Osteoblast (primary cell): ENCODE measurements around the gene TBC1D3B. TPM values are rescaled to one million over a fixed set of nuclear protein-coding genes. Genes with fewer than 3 reads are reported as not detected.

Experiments
- DNase-seq: peaks from one replicate; pipeline ENCODE4 v3.0.0; 2011; ENCODE audit warnings: low spot score, mixed read lengths; ENCODE audit not compliant: insufficient read length; ENCODE audit errors: missing footprints
- H2AFZ ChIP-seq: 2 replicates; pipeline ENCODE4 v1.6.0; 2011; ENCODE audit warnings: mild to moderate bottlenecking, low read length
- H3K27ac ChIP-seq: 2 replicates; pipeline ENCODE4 v1.5.1; 2011; ENCODE audit warnings: mild to moderate bottlenecking, low read depth, low read length, moderate library complexity
- H3K27me3 ChIP-seq: 2 replicates; pipeline ENCODE4 v1.6.0; 2012; ENCODE audit warnings: mild to moderate bottlenecking, control low read depth, inconsistent platforms, low read length, moderate library complexity; ENCODE audit not compliant: insufficient read depth
- H3K36me3 ChIP-seq: 2 replicates; pipeline ENCODE4 v1.5.1; 2011; ENCODE audit warnings: mild to moderate bottlenecking, low read length, control low read depth, moderate library complexity; ENCODE audit not compliant: insufficient read depth
- H3K4me1 ChIP-seq: 2 replicates; pipeline ENCODE4 v1.5.1; 2011; ENCODE audit warnings: mild to moderate bottlenecking, low read length, control low read depth, moderate library complexity; ENCODE audit not compliant: insufficient read depth
- H3K4me2 ChIP-seq: 2 replicates; pipeline ENCODE4 v1.6.0; 2011; ENCODE audit warnings: mild to moderate bottlenecking, low read length; ENCODE audit not compliant: insufficient read depth
- H3K4me3 ChIP-seq: fragments of 200-600 bp; sonication (generic); 3 replicates; pipeline ENCODE4 v1.5.1; 2012; ENCODE audit warnings: mild to moderate bottlenecking, low read length, inconsistent platforms; ENCODE audit not compliant: insufficient read depth
- H3K79me2 ChIP-seq: 2 replicates; pipeline ENCODE4 v1.6.0; 2012; ENCODE audit warnings: mild to moderate bottlenecking, low read length, control low read depth, inconsistent platforms; ENCODE audit not compliant: insufficient read depth
- H3K9me3 ChIP-seq: 2 replicates; pipeline ENCODE4 v1.5.1; 2011; ENCODE audit warnings: low read depth, low read length, control low read depth
- H4K20me1 ChIP-seq: 2 replicates; pipeline ENCODE4 v1.6.0; 2012; ENCODE audit warnings: mild to moderate bottlenecking, low read length, control low read depth; ENCODE audit not compliant: insufficient read depth
- total RNA-seq: library from RNA; depleted of rRNA; stranded (reverse); fragments of >200 nt; gene quantifications from 2 replicates; pipeline ENCODE4 v1.2.3, GENCODE V29; 2012
- TF ChIP-seq, protein P1 (sequence below): IDR thresholded peaks from 2 replicates; pipeline ENCODE4 v1.5.1; 2011; ENCODE audit warnings: mild to moderate bottlenecking, low read depth, low read length, moderate library complexity; ENCODE audit errors: extremely low read depth

Gene TBC1D3B
- total RNA-seq, 1 donor, result 0.36 TPM

DNA sequence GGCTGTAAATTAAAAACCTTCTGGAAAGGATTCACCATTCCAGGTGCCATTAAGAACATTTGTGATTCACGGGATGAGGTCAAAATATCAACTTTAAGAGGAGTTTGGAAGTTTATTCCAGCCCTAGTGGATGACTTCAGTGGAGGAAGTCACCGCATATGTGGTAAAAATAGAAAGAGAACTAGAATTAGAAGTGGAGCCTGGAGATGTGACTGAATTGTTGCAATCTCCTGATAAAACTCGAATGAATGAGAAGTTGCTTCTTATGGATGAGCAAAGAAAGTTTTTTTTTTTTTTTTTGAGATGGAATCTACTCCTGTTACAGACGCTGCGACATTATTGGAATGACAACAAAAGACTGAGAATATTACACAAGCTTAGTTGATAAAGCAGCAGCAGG, 46.1 kb downstream of the TBC1D3B start:
- TF ChIP-seq, protein P1, sequence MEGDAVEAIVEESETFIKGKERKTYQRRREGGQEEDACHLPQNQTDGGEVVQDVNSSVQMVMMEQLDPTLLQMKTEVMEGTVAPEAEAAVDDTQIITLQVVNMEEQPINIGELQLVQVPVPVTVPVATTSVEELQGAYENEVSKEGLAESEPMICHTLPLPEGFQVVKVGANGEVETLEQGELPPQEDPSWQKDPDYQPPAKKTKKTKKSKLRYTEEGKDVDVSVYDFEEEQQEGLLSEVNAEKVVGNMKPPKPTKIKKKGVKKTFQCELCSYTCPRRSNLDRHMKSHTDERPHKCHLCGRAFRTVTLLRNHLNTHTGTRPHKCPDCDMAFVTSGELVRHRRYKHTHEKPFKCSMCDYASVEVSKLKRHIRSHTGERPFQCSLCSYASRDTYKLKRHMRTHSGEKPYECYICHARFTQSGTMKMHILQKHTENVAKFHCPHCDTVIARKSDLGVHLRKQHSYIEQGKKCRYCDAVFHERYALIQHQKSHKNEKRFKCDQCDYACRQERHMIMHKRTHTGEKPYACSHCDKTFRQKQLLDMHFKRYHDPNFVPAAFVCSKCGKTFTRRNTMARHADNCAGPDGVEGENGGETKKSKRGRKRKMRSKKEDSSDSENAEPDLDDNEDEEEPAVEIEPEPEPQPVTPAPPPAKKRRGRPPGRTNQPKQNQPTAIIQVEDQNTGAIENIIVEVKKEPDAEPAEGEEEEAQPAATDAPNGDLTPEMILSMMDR, result no peak
- Histone ChIP-seq H3K4me2 (no peak overlapping the region), H3K27me3 (no peaks in the 10 kb centered on the region), H3K4me3 (no peak overlapping the region), H4K20me1 (no peaks in the 10 kb centered on the region), H3K27ac (no peak overlapping the region), H3K79me2 (no peaks in the 10 kb centered on the region), H3K9me3 (peaks cover 3% of the 10 kb centered on the region), H3K4me1 (no peaks in the 10 kb centered on the region), H2AFZ (no peak overlapping the region), H3K36me3 (no peaks in the 10 kb centered on the region)
- no peak for DNase-seq

DNA sequence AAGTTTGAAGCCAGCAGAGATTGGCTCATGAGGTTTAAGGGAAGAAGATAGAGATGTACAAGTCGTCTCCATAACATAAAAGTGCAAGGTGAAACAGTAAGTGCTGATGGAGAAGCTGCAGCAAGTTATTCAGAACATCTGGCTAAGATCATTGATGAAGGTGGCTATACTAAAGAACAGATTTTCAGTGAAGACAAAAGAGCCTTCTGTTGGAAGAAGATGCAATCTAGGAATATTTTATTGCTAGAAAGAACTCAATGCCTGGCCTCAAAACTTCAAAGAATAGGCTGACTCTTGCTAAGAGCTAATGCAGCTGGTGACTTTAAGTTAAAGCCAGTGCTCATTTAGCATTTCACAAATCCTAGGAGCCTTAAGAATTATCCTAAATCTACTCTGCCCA, 46.8 kb downstream of the TBC1D3B start:
- Histone ChIP-seq H3K4me1 (no peaks in the 10 kb centered on the region), H2AFZ (no peak overlapping the region), H3K36me3 (no peaks in the 10 kb centered on the region), H3K9me3 (peaks cover 8% of the 10 kb centered on the region), H3K4me3 (no peak overlapping the region), H3K27me3 (no peaks in the 10 kb centered on the region), H3K79me2 (no peaks in the 10 kb centered on the region), H4K20me1 (no peaks in the 10 kb centered on the region), H3K27ac (no peak overlapping the region), H3K4me2 (no peak overlapping the region)
- TF ChIP-seq, protein P1, result no peak
- no peak for DNase-seq

DNA sequence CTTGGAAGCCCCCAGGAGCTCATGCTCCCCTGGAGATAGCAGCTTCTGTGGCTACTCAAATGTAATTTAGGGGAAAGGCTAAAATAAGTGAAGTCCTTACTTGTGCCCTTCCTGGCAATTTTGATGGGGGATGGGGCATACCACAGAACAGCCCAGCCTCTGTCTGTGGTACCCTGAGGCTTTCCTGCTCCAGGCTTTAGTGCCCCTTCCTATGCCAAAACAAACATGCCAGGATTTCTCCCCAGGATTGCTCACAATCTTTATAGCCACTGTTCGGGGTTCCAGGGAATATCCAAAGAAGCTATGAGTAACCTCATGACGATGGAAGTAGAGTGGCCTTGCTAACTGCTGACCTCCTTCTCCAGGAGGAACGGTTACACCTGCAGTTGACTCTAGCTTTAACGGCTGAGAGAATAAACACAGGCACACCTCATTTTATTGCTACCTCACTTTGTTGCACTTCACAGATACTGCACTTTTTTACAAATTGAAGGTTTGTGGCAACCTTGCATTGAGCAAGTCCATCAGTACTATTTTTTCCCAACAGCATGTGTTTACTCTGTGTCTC, 47.9 kb downstream of the TBC1D3B start:
- Histone ChIP-seq H2AFZ (no peak overlapping the region), H3K4me1 (no peaks in the 10 kb centered on the region), H3K4me3 (no peak overlapping the region), H3K27ac (no peak overlapping the region), H4K20me1 (no peaks in the 10 kb centered on the region), H3K9me3 (peaks cover 8% of the 10 kb centered on the region), H3K36me3 (no peaks in the 10 kb centered on the region), H3K27me3 (no peaks in the 10 kb centered on the region), H3K4me2 (no peak overlapping the region), H3K79me2 (no peaks in the 10 kb centered on the region)
- TF ChIP-seq, protein P1, result no peak
- no peak for DNase-seq

DNA sequence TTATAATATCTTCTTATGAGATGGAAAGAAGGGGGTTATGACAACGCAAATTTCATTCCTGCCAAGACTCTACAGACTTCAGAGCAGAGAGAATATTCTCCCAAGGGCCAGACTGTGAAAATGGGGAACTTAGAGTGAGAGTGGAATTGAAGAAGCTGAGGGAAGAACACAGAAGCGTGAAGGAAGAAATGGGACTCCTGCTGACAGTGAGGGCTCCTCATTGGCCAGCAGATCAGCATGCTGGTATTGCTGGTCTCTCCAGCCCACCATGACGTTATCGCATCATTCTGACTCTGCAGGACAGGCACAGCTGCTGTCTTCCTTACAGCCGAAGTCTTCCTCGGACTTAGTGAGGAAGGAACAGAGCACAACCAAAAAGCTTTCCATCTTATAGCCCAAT, 48.5 kb downstream of the TBC1D3B start:
- Histone ChIP-seq H3K79me2 (no peaks in the 10 kb centered on the region), H2AFZ (no peak overlapping the region), H3K4me1 (no peaks in the 10 kb centered on the region), H3K9me3 (peaks cover 8% of the 10 kb centered on the region), H3K27ac (no peak overlapping the region), H3K27me3 (no peaks in the 10 kb centered on the region), H3K4me3 (no peak overlapping the region), H4K20me1 (no peaks in the 10 kb centered on the region), H3K4me2 (no peak overlapping the region), H3K36me3 (no peaks in the 10 kb centered on the region)
- TF ChIP-seq, protein P1, result no peak
- DNase-seq, result no peak
